Measurements from ENCODE around the gene FAM174C.

The FAM174C gene

DNA sequence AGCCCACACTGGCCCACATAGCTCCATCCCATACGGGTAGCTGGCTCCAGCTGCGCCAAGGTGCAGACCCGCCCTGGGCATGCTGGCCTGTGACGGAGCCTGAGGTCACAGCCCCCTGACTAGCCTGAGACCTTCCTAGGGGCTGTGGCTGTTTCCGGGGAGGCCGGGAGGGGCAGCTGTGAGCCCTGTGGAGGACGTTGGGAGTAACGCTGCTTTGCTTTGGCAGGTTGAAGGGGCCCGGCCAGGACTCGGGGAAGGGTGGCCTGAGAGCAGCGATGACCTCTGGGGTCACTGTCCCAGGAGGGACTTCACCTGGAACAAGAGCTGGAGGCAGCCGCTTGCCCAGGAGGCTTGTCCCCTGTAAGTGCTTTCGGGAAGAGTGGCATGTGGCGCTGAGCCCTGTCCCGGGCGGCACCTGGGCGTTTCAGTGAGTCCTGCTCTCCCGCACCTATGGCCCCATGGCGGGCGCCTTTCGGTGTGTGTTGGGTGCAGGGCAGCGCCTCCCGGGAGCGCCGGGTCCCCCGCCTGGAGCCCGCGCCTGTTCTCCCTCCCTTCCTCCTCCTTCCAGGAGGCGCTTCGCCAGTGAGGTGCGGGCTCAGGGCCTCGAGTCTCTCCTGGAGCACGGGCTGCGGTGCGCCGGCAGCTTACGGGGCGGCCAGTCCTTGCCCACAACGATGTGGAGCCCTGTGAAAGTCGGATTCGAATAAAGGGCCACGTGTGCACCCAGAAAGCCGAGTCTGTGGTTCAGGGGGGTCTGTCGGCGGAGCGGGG, 1.1 kb upstream of the FAM174C start:
- peak; percentile 75 to 81 for DNase-seq
- Histone ChIP-seq H3K4me3 (ENCODE audit: low read depth, low read length) (no peak overlapping the region), H3K18ac (ENCODE audit: low read length) (no peak overlapping the region), H3K9me3 (ENCODE audit: insufficient read depth, low read depth, low read length) (no peaks in the 10 kb centered on the region), H2AFZ (ENCODE audit: insufficient read depth, low read length, poor library complexity) (no peak overlapping the region), H3K9ac (ENCODE audit: low read length) (no peak overlapping the region), H3K14ac (ENCODE audit: low read length) (no peak overlapping the region), H3K4ac (ENCODE audit: low read depth, low read length) (peak overlapping the region; percentile 23), H3K27ac (ENCODE audit: low read depth, low read length) (peak overlapping the region; percentile 88), H4K8ac (ENCODE audit: low read depth, low read length) (peak overlapping the region; percentile 16), H2BK5ac (ENCODE audit: low read depth, low read length, poor library complexity) (no peak overlapping the region), H4K91ac (ENCODE audit: low read depth, low read length) (peak overlapping the region; percentile 90), H3K27me3 (ENCODE audit: insufficient read depth, low read length) (no peaks in the 10 kb centered on the region), H3K4me1 (ENCODE audit: control insufficient read depth in 1 of 2, insufficient read depth in 2 of 2, low read length in 2 of 2) (peaks cover 23 to 26% of the 10 kb centered on the region in 2 experiments), H4K12ac (ENCODE audit: low read depth, low read length) (peak overlapping the region; percentile 92), H2BK120ac (ENCODE audit: insufficient read depth, low read length, poor library complexity) (no peak overlapping the region), H3K4me2 (ENCODE audit: low read length) (peak overlapping the region; percentile 85), H3K36me3 (ENCODE audit: control insufficient read depth in 1 of 2, insufficient read depth in 2 of 2, low read length in 2 of 2) (peaks cover 49 to 51% of the 10 kb centered on the region in 2 experiments), H3K79me2 (ENCODE audit: control insufficient read depth, insufficient read depth, low read length, poor library complexity) (peaks cover 22% of the 10 kb centered on the region), H3K23ac (ENCODE audit: low read length) (no peak overlapping the region), H2BK12ac (ENCODE audit: low read length) (no peak overlapping the region), H3K79me1 (ENCODE audit: low read length) (peaks cover 20% of the 10 kb centered on the region), H2AK5ac (ENCODE audit: low read length) (no peak overlapping the region)
- WGBS (ENCODE audit: extremely low coverage, insufficient coverage, insufficient read length) = no CpG with 5 or more reads among the region's 46 CpGs

DNA sequence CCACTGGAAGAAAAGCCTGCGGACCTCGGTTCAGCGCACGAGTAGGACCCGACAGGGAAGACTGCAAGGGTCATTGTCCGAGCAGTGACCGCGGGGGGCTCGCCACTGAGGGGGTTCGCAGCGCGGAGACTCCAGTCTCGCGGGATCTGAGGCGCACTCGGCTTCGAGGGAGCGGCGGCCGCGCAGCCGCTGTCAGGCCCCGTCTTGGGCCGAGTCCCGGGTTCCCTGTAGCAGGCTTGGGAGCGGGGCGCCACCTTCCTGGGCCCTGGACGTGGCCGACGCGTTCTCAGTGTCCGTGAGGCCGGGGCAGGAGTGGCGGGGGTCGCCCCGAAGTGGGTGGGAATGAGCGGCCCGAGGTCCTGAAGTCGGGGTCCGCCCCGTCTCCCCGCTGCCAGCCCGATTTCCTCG, 474 bp upstream of the FAM174C start:
- peaks cover 22 to 26% of the 10 kb centered on the region in 2 experiments for H3K4me1 ChIP-seq (ENCODE audit: control insufficient read depth in 1 of 2, insufficient read depth in 2 of 2, low read length in 2 of 2)
- no peaks in the 10 kb centered on the region for H3K9me3 ChIP-seq (ENCODE audit: insufficient read depth, low read depth, low read length)
- H3K27me3 ChIP-seq (ENCODE audit: insufficient read depth, low read length) = no peaks in the 10 kb centered on the region
- no peak for DNase-seq
- H2AFZ ChIP-seq (ENCODE audit: insufficient read depth, low read length, poor library complexity) = peak overlapping the region; percentile 58
- H3K14ac ChIP-seq (ENCODE audit: low read length) = peak overlapping the region; percentile 77
- peaks cover 16% of the 10 kb centered on the region for H3K79me2 ChIP-seq (ENCODE audit: control insufficient read depth, insufficient read depth, low read length, poor library complexity)
- peak overlapping the region; percentile 95 for H4K8ac ChIP-seq (ENCODE audit: low read depth, low read length)
- H4K12ac ChIP-seq (ENCODE audit: low read depth, low read length) = peak overlapping the region; percentile 92
- H3K36me3 ChIP-seq (ENCODE audit: control insufficient read depth in 1 of 2, insufficient read depth in 2 of 2, low read length in 2 of 2) = peaks cover 52 to 53% of the 10 kb centered on the region in 2 experiments
- no CpG with 5 or more reads among the region's 44 CpGs for WGBS (ENCODE audit: extremely low coverage, insufficient coverage, insufficient read length)
- H2BK12ac ChIP-seq (ENCODE audit: low read length) = no peak overlapping the region
- H2BK5ac ChIP-seq (ENCODE audit: low read depth, low read length, poor library complexity) = peak overlapping the region; percentile 74
- no peak overlapping the region for H3K23ac ChIP-seq (ENCODE audit: low read length)
- H3K9ac ChIP-seq (ENCODE audit: low read length) = peak overlapping the region; percentile 88
- peak overlapping the region; percentile 88 for H3K27ac ChIP-seq (ENCODE audit: low read depth, low read length)
- peak overlapping the region; percentile 85 for H3K4me2 ChIP-seq (ENCODE audit: low read length)
- H3K4me3 ChIP-seq (ENCODE audit: low read depth, low read length) = peak overlapping the region; percentile 69
- peak overlapping the region; percentile 77 for H3K18ac ChIP-seq (ENCODE audit: low read length)
- H2AK5ac ChIP-seq (ENCODE audit: low read length) = peak overlapping the region; percentile 81
- peak overlapping the region; percentile 82 for H3K4ac ChIP-seq (ENCODE audit: low read depth, low read length)
- H3K79me1 ChIP-seq (ENCODE audit: low read length) = peaks cover 15% of the 10 kb centered on the region
- peak overlapping the region; percentile 54 for H2BK120ac ChIP-seq (ENCODE audit: insufficient read depth, low read length, poor library complexity)
- peak overlapping the region; percentile 90 for H4K91ac ChIP-seq (ENCODE audit: low read depth, low read length)

DNA sequence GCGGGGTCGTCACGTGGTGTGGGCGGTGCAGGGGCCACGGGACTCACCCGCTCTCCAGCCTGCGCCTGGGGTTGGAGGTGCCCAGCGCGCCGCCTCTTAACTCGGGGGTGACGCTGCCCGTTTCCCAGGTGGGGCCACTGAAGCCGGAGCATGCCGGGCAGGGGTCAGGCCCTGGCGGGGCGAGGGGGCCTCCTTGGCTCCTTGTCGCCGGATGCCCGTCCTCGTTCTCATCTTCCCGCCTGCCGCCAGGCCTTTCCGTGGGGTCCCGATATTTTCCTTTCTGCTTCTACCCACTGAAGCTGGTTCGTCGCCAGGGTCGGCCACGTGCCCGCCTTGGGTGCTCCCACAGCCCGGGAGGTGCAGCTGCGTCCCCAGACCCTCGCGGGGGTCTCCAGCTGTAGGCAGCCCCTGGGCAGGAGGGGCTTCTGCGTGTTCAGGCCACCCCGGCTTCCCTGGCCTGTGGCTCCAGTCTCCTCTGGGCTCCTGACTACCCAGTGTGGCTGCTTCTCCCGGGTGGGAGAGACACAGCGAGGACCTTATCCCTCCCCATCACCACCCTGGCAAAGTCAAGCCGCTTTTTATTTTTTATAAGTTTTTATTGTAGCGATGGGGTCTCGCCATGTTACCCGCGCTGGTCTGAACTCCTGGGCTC, 772 bp downstream of the FAM174C start:
- no peak for DNase-seq
- Histone ChIP-seq H3K27me3 (ENCODE audit: insufficient read depth, low read length) (no peaks in the 10 kb centered on the region), H4K12ac (ENCODE audit: low read depth, low read length) (peak overlapping the region; percentile 60), H3K79me1 (ENCODE audit: low read length) (peaks cover 12% of the 10 kb centered on the region), H3K14ac (ENCODE audit: low read length) (peak overlapping the region; percentile 94), H2BK120ac (ENCODE audit: insufficient read depth, low read length, poor library complexity) (peak overlapping the region; percentile 55), H3K4me3 (ENCODE audit: low read depth, low read length) (peak overlapping the region; percentile 79), H3K4me1 (ENCODE audit: control insufficient read depth in 1 of 2, insufficient read depth in 2 of 2, low read length in 2 of 2) (peaks cover 17 to 18% of the 10 kb centered on the region in 2 experiments), H3K4ac (ENCODE audit: low read depth, low read length) (peak overlapping the region; percentile 81), H3K9me3 (ENCODE audit: insufficient read depth, low read depth, low read length) (no peaks in the 10 kb centered on the region), H3K9ac (ENCODE audit: low read length) (peak overlapping the region; percentile 90), H2AFZ (ENCODE audit: insufficient read depth, low read length, poor library complexity) (peak overlapping the region; percentile 79), H3K4me2 (ENCODE audit: low read length) (peak overlapping the region; percentile 82), H3K27ac (ENCODE audit: low read depth, low read length) (peak overlapping the region; percentile 75), H2AK5ac (ENCODE audit: low read length) (peak overlapping the region; percentile 88), H4K8ac (ENCODE audit: low read depth, low read length) (peak overlapping the region; percentile 80), H3K36me3 (ENCODE audit: control insufficient read depth in 1 of 2, insufficient read depth in 2 of 2, low read length in 2 of 2) (peaks cover 48% of the 10 kb centered on the region in 2 experiments), H3K23ac (ENCODE audit: low read length) (no peak overlapping the region), H2BK5ac (ENCODE audit: low read depth, low read length, poor library complexity) (peak overlapping the region; percentile 81), H3K79me2 (ENCODE audit: control insufficient read depth, insufficient read depth, low read length, poor library complexity) (peaks cover 12% of the 10 kb centered on the region), H4K91ac (ENCODE audit: low read depth, low read length) (peak overlapping the region; percentile 88), H3K18ac (ENCODE audit: low read length) (peak overlapping the region; percentile 81), H2BK12ac (ENCODE audit: low read length) (peak overlapping the region; percentile 10)
- WGBS (ENCODE audit: extremely low coverage, insufficient coverage, insufficient read length) = no CpG with 5 or more reads among the region's 43 CpGs

DNA sequence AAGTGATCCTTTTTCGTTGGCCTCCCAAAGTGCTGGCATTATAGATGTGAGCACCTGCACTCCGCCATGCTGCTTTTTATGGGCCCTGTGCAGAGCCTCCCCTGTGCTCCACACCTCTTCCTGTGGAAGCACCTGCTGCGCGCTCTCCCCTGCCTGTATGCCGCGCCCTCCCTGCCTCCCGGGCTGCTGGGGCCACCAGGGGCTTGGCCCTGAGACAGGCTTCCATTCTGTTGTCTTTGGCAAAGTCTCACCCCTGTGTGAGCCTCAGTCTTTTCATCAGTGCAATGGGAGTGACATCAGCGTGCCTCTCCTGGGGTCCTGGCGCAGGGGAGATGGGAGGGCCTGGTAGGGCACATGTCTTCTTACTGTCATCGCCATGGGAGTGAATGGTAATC, 1.3 kb downstream of the FAM174C start:
- Histone ChIP-seq H2BK5ac (ENCODE audit: low read depth, low read length, poor library complexity) (no peak overlapping the region), H2BK120ac (ENCODE audit: insufficient read depth, low read length, poor library complexity) (no peak overlapping the region), H2BK12ac (ENCODE audit: low read length) (no peak overlapping the region), H3K18ac (ENCODE audit: low read length) (no peak overlapping the region), H3K27me3 (ENCODE audit: insufficient read depth, low read length) (no peaks in the 10 kb centered on the region), H2AFZ (ENCODE audit: insufficient read depth, low read length, poor library complexity) (no peak overlapping the region), H3K4me3 (ENCODE audit: low read depth, low read length) (no peak overlapping the region), H3K36me3 (ENCODE audit: control insufficient read depth in 1 of 2, insufficient read depth in 2 of 2, low read length in 2 of 2) (peaks cover 43% of the 10 kb centered on the region in 2 experiments), H3K14ac (ENCODE audit: low read length) (no peak overlapping the region), H3K4me1 (ENCODE audit: control insufficient read depth in 1 of 2, insufficient read depth in 2 of 2, low read length in 2 of 2) (peaks cover 17 to 18% of the 10 kb centered on the region in 2 experiments), H3K23ac (ENCODE audit: low read length) (no peak overlapping the region), H4K8ac (ENCODE audit: low read depth, low read length) (no peak overlapping the region), H4K12ac (ENCODE audit: low read depth, low read length) (peak overlapping the region; percentile 9), H2AK5ac (ENCODE audit: low read length) (no peak overlapping the region), H4K91ac (ENCODE audit: low read depth, low read length) (no peak overlapping the region), H3K79me2 (ENCODE audit: control insufficient read depth, insufficient read depth, low read length, poor library complexity) (peaks cover 10% of the 10 kb centered on the region), H3K9me3 (ENCODE audit: insufficient read depth, low read depth, low read length) (no peaks in the 10 kb centered on the region), H3K9ac (ENCODE audit: low read length) (no peak overlapping the region), H3K27ac (ENCODE audit: low read depth, low read length) (no peak overlapping the region), H3K4me2 (ENCODE audit: low read length) (no peak overlapping the region), H3K79me1 (ENCODE audit: low read length) (peaks cover 12% of the 10 kb centered on the region), H3K4ac (ENCODE audit: low read depth, low read length) (peak overlapping the region; percentile 4)
- no peak for DNase-seq
- no CpG with 5 or more reads among the region's 10 CpGs for WGBS (ENCODE audit: extremely low coverage, insufficient coverage, insufficient read length)

All from trophoblast cell (in vitro differentiated cells and primary cell).